Mesendoderm (in vitro differentiated cells): ENCODE results near the gene THY1.

Source experiments
- DNase-seq: peaks from one replicate; pipeline ENCODE4 v3.0.0; 2013
- H2AK5ac ChIP-seq: 2 replicates; pipeline ENCODE4 v1.6.1; 2013; ENCODE audit warnings: low read length, inconsistent platforms
- H2BK120ac ChIP-seq: 2 replicates; pipeline ENCODE4 v1.6.1; 2013; ENCODE audit warnings: low read depth, mild to moderate bottlenecking, low read length, moderate library complexity, mixed read lengths
- H2BK15ac ChIP-seq: replicated peaks from 2 replicates; pipeline ENCODE4 v1.6.1; 2013; ENCODE audit warnings: low read depth, mild to moderate bottlenecking, moderate library complexity
- H2BK5ac ChIP-seq: 2 replicates; pipeline ENCODE4 v1.6.1; 2013; ENCODE audit warnings: low read length, inconsistent platforms
- H3K18ac ChIP-seq: 2 replicates; pipeline ENCODE4 v1.6.1; 2013; ENCODE audit warnings: mild to moderate bottlenecking, low read length, mixed read lengths
- H3K23ac ChIP-seq: one replicate; pipeline ENCODE4 v1.6.1; 2013; ENCODE audit warnings: low read length
- H3K27ac ChIP-seq: 2 replicates; pipeline ENCODE4 v1.5.1; 2013; ENCODE audit warnings: low read depth, mild to moderate bottlenecking, inconsistent platforms, low read length, moderate library complexity
- H3K27me3 ChIP-seq: 2 replicates; pipeline ENCODE4 v1.6.1; 2013; ENCODE audit warnings: low read length, control low read depth, mild to moderate bottlenecking, inconsistent platforms; ENCODE audit not compliant: insufficient read depth, poor library complexity
- H3K36me3 ChIP-seq: 2 replicates; pipeline ENCODE4 v1.6.1; 2013; ENCODE audit warnings: low read length, inconsistent platforms; ENCODE audit not compliant: control insufficient read depth, insufficient read depth
- H3K4ac ChIP-seq: one replicate; pipeline ENCODE4 v1.6.1; 2013; ENCODE audit warnings: low read depth, mild to moderate bottlenecking, low read length, moderate library complexity
- H3K4me1 ChIP-seq: 2 replicates; pipeline ENCODE4 v1.6.1; 2013; ENCODE audit warnings: low read depth, low read length, inconsistent platforms; ENCODE audit not compliant: control insufficient read depth
- H3K4me2 ChIP-seq: 2 replicates; pipeline ENCODE4 v1.6.1; 2013; ENCODE audit warnings: low read length
- H3K4me3 ChIP-seq: 2 replicates; pipeline ENCODE4 v1.5.1; 2013; ENCODE audit warnings: mild to moderate bottlenecking, low read length
- H3K56ac ChIP-seq: one replicate; pipeline ENCODE4 v1.6.1; 2013; ENCODE audit warnings: low read length
- H3K79me1 ChIP-seq: 2 replicates; pipeline ENCODE4 v1.6.1; 2013; ENCODE audit warnings: low read length, inconsistent platforms
- H3K79me2 ChIP-seq: 2 replicates; pipeline ENCODE4 v1.6.1; 2013; ENCODE audit warnings: mild to moderate bottlenecking, low read length; ENCODE audit not compliant: control insufficient read depth, insufficient read depth
- H3K9ac ChIP-seq: 2 replicates; pipeline ENCODE4 v1.6.1; 2013; ENCODE audit warnings: low read length, inconsistent platforms
- H4K5ac ChIP-seq: one replicate; pipeline ENCODE4 v1.6.1; 2013; ENCODE audit warnings: low read length
- H4K8ac ChIP-seq: one replicate; pipeline ENCODE4 v1.6.1; 2013; ENCODE audit warnings: low read depth, mild to moderate bottlenecking, control low read depth, low read length, moderate library complexity
- WGBS: extraction: QIAGEN DNeasy Blood & Tissue Kit; methylation state at CpG from one replicate; pipeline ENCODE4 v1.1.7; 2013; ENCODE audit warnings: low lambda C conversion rate, missing lambda C conversion rate; ENCODE audit not compliant: insufficient coverage; ENCODE audit errors: extremely low coverage; 5-methylcytosine and 5-hydroxymethylcytosine counted together

Gene THY1

GRCh38 chr11:119374632-119375336 lies 48.2 kb downstream of the THY1 start:
- H3K79me2 ChIP-seq = no peaks in the 10 kb centered on the region
- no peaks in the 10 kb centered on the region for H3K79me1 ChIP-seq
- H4K8ac ChIP-seq = no peak overlapping the region
- H2BK120ac ChIP-seq = no peak overlapping the region
- no peak overlapping the region for H3K4me2 ChIP-seq
- H3K9ac ChIP-seq = no peak overlapping the region
- no peak overlapping the region for H4K5ac ChIP-seq
- no peak overlapping the region for H3K27ac ChIP-seq
- DNase-seq = peak; percentile 48
- H3K56ac ChIP-seq = peak overlapping the region; percentile 25
- peaks cover 36% of the 10 kb centered on the region for H3K4me1 ChIP-seq
- no peak overlapping the region for H3K23ac ChIP-seq
- no peak overlapping the region for H3K4ac ChIP-seq
- no CpG with 5 or more reads among the region's 11 CpGs for WGBS
- H2BK15ac ChIP-seq = no peak overlapping the region
- no peaks in the 10 kb centered on the region for H3K27me3 ChIP-seq
- no peak overlapping the region for H2AK5ac ChIP-seq
- H2BK5ac ChIP-seq = no peak overlapping the region
- H3K18ac ChIP-seq = no peak overlapping the region
- H3K36me3 ChIP-seq = no peaks in the 10 kb centered on the region
- H3K4me3 ChIP-seq = no peak overlapping the region

- Histone ChIP-seq H3K4me3 (no peak overlapping the region), H2BK5ac (no peak overlapping the region)
- WGBS = no CpG with 5 or more reads among the region's 5 CpGs
Observed at GRCh38 chr11:119373921-119374631, 48.9 kb downstream of the THY1 start.

GRCh38 chr11:119373059-119373920 lies 49.7 kb downstream of the THY1 start:
- Histone ChIP-seq H4K5ac (no peak overlapping the region), H4K8ac (no peak overlapping the region), H3K18ac (no peak overlapping the region), H3K9ac (no peak overlapping the region), H3K79me1 (no peaks in the 10 kb centered on the region), H3K4me1 (peaks cover 28% of the 10 kb centered on the region), H3K4me3 (no peak overlapping the region), H3K56ac (no peak overlapping the region), H3K27me3 (no peaks in the 10 kb centered on the region), H3K23ac (no peak overlapping the region), H2AK5ac (no peak overlapping the region), H2BK5ac (no peak overlapping the region), H2BK15ac (no peak overlapping the region), H2BK120ac (no peak overlapping the region), H3K4me2 (no peak overlapping the region), H3K36me3 (no peaks in the 10 kb centered on the region), H3K27ac (no peak overlapping the region), H3K4ac (no peak overlapping the region), H3K79me2 (no peaks in the 10 kb centered on the region)
- WGBS = no CpG with 5 or more reads among the region's 23 CpGs
- DNase-seq = no peak

More at GRCh38 chr11:119373921-119374631, 48.9 kb downstream of the THY1 start:
- no peak overlapping the region for H3K4me2 ChIP-seq
- H4K8ac ChIP-seq = no peak overlapping the region
- H3K23ac ChIP-seq = no peak overlapping the region
- H2BK120ac ChIP-seq = no peak overlapping the region
- H4K5ac ChIP-seq = no peak overlapping the region
- no peak overlapping the region for H3K4ac ChIP-seq
- no peak overlapping the region for H3K27ac ChIP-seq
- H3K4me1 ChIP-seq = peaks cover 33% of the 10 kb centered on the region
- H2BK15ac ChIP-seq = no peak overlapping the region
- peak overlapping the region; percentile 1 for H3K56ac ChIP-seq
- H3K9ac ChIP-seq = no peak overlapping the region
- H3K36me3 ChIP-seq = no peaks in the 10 kb centered on the region
- H3K79me1 ChIP-seq = no peaks in the 10 kb centered on the region
- H3K79me2 ChIP-seq = no peaks in the 10 kb centered on the region
- peak; percentile 91 for DNase-seq
- no peak overlapping the region for H3K18ac ChIP-seq
- no peak overlapping the region for H2AK5ac ChIP-seq
- no peaks in the 10 kb centered on the region for H3K27me3 ChIP-seq

- Histone ChIP-seq H3K23ac (no peak overlapping the region), H2BK15ac (no peak overlapping the region), H3K79me2 (no peaks in the 10 kb centered on the region), H3K4ac (no peak overlapping the region), H4K5ac (no peak overlapping the region), H3K4me2 (no peak overlapping the region), H3K56ac (no peak overlapping the region), H2BK5ac (no peak overlapping the region), H2AK5ac (no peak overlapping the region), H3K36me3 (no peaks in the 10 kb centered on the region), H3K4me3 (no peak overlapping the region), H4K8ac (no peak overlapping the region), H3K79me1 (no peaks in the 10 kb centered on the region), H3K27ac (no peak overlapping the region), H3K27me3 (no peaks in the 10 kb centered on the region), H2BK120ac (no peak overlapping the region), H3K4me1 (peaks cover 22% of the 10 kb centered on the region), H3K18ac (no peak overlapping the region), H3K9ac (no peak overlapping the region)
- no CpG with 5 or more reads among the region's 26 CpGs for WGBS
- DNase-seq = no peak
Observed at GRCh38 chr11:119372260-119373058, 50.5 kb downstream of the THY1 start.

DNA sequence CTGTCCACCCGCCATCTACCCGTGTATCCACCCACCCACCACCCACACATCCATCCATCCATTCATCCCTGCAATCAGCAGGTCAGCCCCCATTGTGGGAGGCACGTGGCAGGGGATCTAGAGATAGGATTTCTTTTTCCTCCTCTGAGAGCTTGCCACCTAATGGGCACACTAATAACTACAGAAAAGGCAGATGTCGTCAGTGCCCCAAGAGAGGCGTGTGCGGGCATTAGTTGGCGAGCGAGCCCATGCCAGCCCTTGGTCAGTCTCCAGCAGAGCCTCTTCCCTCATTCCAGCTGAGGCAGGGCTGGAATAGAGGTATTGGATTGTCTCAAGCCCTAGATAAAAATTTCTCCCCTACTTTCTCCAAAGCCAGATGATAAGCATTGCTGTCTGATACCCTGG lies 51.2 kb downstream of the THY1 start:
- Histone ChIP-seq H4K8ac (no peak overlapping the region), H3K27ac (no peak overlapping the region), H3K23ac (no peak overlapping the region), H4K5ac (no peak overlapping the region), H3K79me1 (no peaks in the 10 kb centered on the region), H2AK5ac (no peak overlapping the region), H3K4ac (no peak overlapping the region), H2BK5ac (no peak overlapping the region), H3K9ac (no peak overlapping the region), H3K56ac (no peak overlapping the region), H3K79me2 (no peaks in the 10 kb centered on the region), H3K4me3 (no peak overlapping the region), H3K27me3 (no peaks in the 10 kb centered on the region), H3K36me3 (no peaks in the 10 kb centered on the region), H3K4me2 (no peak overlapping the region), H3K4me1 (peaks cover 19% of the 10 kb centered on the region), H2BK15ac (no peak overlapping the region), H2BK120ac (no peak overlapping the region), H3K18ac (no peak overlapping the region)
- DNase-seq = no peak
- no CpG with 5 or more reads among the region's 8 CpGs for WGBS
